Measurements from ENCODE around the gene SPANXN1.
"Not testable (repeated sequence)": the region's sequence is repeated elsewhere in the genome, so short reads cannot be mapped to it uniquely, and the experiment has no call there.

Gene SPANXN1, protein sequence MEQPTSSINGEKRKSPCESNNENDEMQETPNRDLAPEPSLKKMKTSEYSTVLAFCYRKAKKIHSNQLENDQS

DNA sequence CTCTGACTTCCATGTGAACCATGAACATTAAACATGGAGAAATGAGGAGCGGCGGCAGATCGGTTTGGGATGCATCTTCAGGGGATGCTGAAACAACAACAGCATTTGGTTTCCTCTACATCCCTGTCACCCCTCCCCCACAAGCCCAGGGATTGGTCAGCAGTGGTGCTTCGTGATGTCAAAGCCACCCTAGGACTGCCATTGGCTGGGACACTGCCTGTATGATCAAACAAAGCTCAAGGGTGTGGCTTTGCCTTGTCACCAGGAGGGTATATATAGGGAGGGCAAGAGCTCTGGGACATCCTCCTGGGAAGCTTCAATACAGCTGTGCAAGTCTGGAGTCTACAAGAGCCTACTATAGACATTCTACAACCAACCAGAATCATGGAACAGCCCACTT, at the start of gene SPANXN1:
SPANXN1 (plus strand) TSS at position 301 of the 400 bp plus-strand sequence; CDS start at position 385, 84 bp downstream.
- not testable (repeated sequence) for DNase-seq

DNA sequence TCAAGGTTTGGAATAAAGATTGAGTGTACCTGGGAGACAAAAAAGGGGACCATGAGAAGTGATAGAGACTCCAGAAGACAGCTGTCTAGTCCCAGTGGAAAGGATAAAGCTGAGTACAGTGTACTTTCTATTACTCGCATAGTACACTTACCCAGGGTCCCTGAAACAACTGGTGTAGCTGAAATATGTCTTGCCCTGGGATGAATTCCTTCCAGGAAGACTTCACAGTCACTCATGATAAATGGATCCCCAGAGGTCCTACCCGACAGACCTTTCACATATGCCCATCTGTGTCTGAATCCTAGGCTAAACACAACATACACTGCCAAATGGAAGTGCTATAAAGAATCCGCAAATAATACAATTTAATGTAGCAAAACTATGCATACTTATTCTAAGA, 48.2 kb upstream of the SPANXN1 start:
- DNase-seq = no peak

DNA sequence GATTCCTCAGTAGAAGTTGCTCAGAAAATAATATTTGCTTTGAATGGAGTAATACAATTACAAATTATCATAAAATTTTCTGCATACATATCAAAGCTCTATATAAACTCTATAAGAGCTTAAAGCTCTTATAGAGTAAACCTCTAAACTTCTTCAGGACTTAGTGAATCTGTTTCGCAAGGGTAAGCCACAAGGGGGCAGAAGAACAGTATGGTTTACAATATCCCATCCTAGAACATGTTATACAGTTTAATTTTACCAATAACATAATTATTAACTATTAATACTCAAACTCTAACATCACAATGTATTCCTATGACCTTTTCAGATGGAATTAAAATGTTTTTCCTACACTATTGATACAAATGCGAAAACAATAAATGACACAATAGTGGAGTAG, 33.8 kb upstream of the SPANXN1 start:
- no peak for DNase-seq

DNA sequence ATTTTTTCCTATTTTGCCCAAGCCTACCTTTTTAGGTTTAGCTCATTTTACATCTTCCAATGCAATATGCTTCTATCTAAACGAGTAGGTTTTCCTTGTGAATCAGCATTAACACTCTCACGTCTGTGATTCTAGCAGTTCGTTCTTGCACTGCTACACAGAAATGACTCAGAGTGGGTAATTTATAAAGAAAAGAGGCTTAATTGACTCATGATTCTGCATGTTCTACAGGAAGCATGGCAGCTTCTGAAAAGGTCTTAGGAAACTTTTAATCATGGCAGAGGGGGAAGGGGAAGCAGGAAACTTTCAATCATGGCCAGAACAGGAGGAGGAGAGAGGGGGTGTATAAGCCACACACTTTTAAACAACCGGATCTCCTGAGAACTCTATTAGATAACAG, 44.9 kb downstream of the SPANXN1 start:
- DNase-seq = no peak

Data from suppressor macrophage treated with lipopolysaccharide for 4 hours (primary cell).